ENCODE data around the gene MORN3. TPM values are rescaled to one million over a fixed set of nuclear protein-coding genes. Genes with fewer than 3 reads are reported as not detected.
"Not testable (repeated sequence)": the region's sequence is repeated elsewhere in the genome, so short reads cannot be mapped to it uniquely, and the experiment has no call there.

The MORN3 gene
- total and polyA plus RNA-seq, 3 donors from 2014 or later: 8.3 to 85.9 (median 46.1) TPM

- WGBS, 2 donors: 88 to 95% methylated on average over 5 to 6 of the region's 6 CpGs
- intact Hi-C loops (cut with DNase I; ENCODE audit: low total_unique reads): loop anchor here (5.0 kb wide), 1 partner anchor 89 kb away; the partner anchor contains the start of gene RHOF
- TF ChIP-seq POLR2A (IDR thresholded peaks at IDR 0.05) (no peak), CTCF (IDR thresholded peaks at IDR 0.05) (no peak)
Measured at GRCh38 chr12:121702944-121703343, 33.5 kb upstream of the MORN3 start.

GRCh38 chr12:121701667-121702277, 32.3 kb upstream of the MORN3 start:
- H3K9me3 ChIP-seq: no peaks in the 10 kb centered on the region
- H3K4me3 ChIP-seq: no peak overlapping the region
- DNase-seq: no peak
- no peaks in the 10 kb centered on the region for H3K27me3 ChIP-seq
- H3K27ac ChIP-seq: no peak overlapping the region
- intact Hi-C loops (cut with DNase I; ENCODE audit: low total_unique reads): loop anchor here (5.0 kb wide), 1 partner anchor 91 kb away; the partner anchor contains the start of gene RHOF
- TF ChIP-seq POLR2A (IDR thresholded peaks at IDR 0.05) (no peak), CTCF (IDR thresholded peaks at IDR 0.05) (no peak)
- H3K4me1 ChIP-seq: no peaks in the 10 kb centered on the region
- WGBS, 2 donors: 89 to 96% methylated on average over 3 of the region's 3 CpGs
- no peaks in the 10 kb centered on the region for H3K36me3 ChIP-seq (ENCODE audit: low read depth, missing control alignments)

More at GRCh38 chr12:121702944-121703343, 33.5 kb upstream of the MORN3 start:
- H3K4me3 ChIP-seq: no peak overlapping the region
- no peak for DNase-seq
- no peaks in the 10 kb centered on the region for H3K27me3 ChIP-seq
- no peaks in the 10 kb centered on the region for H3K4me1 ChIP-seq
- no peak overlapping the region for H3K27ac ChIP-seq
- no peaks in the 10 kb centered on the region for H3K9me3 ChIP-seq
- no peaks in the 10 kb centered on the region for H3K36me3 ChIP-seq (ENCODE audit: low read depth, missing control alignments)

GRCh38 chr12:121697861-121698260, 28.4 kb upstream of the MORN3 start:
- H3K4me3 ChIP-seq; H3K36me3 ChIP-seq (ENCODE audit: low read depth, missing control alignments); DNase-seq; H3K27me3 ChIP-seq; H3K27ac ChIP-seq; H3K4me1 ChIP-seq; H3K9me3 ChIP-seq: not testable (repeated sequence)
- intact Hi-C loops (cut with DNase I; ENCODE audit: low total_unique reads): loop anchor here (5.0 kb wide), 1 partner anchor 69 kb away; no protein-coding TSS in a partner anchor
- 84 to 88% methylated on average over 6 of the region's 6 CpGs for WGBS, 2 donors

GRCh38 chr12:121697093-121697698, 27.7 kb upstream of the MORN3 start:
- DNase-seq: no peak
- no peaks in the 10 kb centered on the region for H3K4me1 ChIP-seq
- intact Hi-C loops (cut with DNase I; ENCODE audit: low total_unique reads): loop anchor here (5.0 kb wide), 1 partner anchor 70 kb away; no protein-coding TSS in a partner anchor
- no peaks in the 10 kb centered on the region for H3K9me3 ChIP-seq
- WGBS, 2 donors: 52 to 59% methylated on average over 9 of the region's 9 CpGs
- H3K4me3 ChIP-seq: no peak overlapping the region
- H3K27me3 ChIP-seq: no peaks in the 10 kb centered on the region
- no peak overlapping the region for H3K27ac ChIP-seq
- no peak for TF ChIP-seq POLR2A (IDR thresholded peaks at IDR 0.05)
- peak; percentile 60 to 67 (median 65) for TF ChIP-seq CTCF (IDR thresholded peaks at IDR 0.05)
- no peaks in the 10 kb centered on the region for H3K36me3 ChIP-seq (ENCODE audit: low read depth, missing control alignments)

- no peak overlapping the region for H3K27ac ChIP-seq
- DNase-seq: no peak
- no peaks in the 10 kb centered on the region for H3K9me3 ChIP-seq
- intact Hi-C loops (cut with DNase I; ENCODE audit: low total_unique reads): no loop called here
- H3K4me1 ChIP-seq: no peaks in the 10 kb centered on the region
- H3K4me3 ChIP-seq: no peak overlapping the region
- 71 to 78% methylated on average over 7 of the region's 7 CpGs for WGBS, 2 donors
- no peaks in the 10 kb centered on the region for H3K27me3 ChIP-seq
- TF ChIP-seq CTCF (IDR thresholded peaks at IDR 0.05) (no peak), POLR2A (IDR thresholded peaks at IDR 0.05) (no peak)
- H3K36me3 ChIP-seq (ENCODE audit: low read depth, missing control alignments): no peaks in the 10 kb centered on the region
Measured at GRCh38 chr12:121693155-121693687, 23.8 kb upstream of the MORN3 start.

GRCh38 chr12:121692744-121693143, 23.3 kb upstream of the MORN3 start:
- intact Hi-C loops (cut with DNase I; ENCODE audit: low total_unique reads); H3K4me3 ChIP-seq; H3K4me1 ChIP-seq; H3K27me3 ChIP-seq; H3K27ac ChIP-seq; H3K9me3 ChIP-seq; DNase-seq; H3K36me3 ChIP-seq (ENCODE audit: low read depth, missing control alignments): not testable (repeated sequence)
- WGBS, 2 donors: 81 to 89% methylated on average over 3 of the region's 3 CpGs

All from testis (tissue), 3 donors.